Osteocyte (in vitro differentiated cells): Measurements from ENCODE around the gene ACSM5. TPM values are rescaled to one million over a fixed set of nuclear protein-coding genes. Genes with fewer than 3 reads are reported as not detected.

Source experiments
- DNase-seq: peaks from one replicate; pipeline ENCODE4 v3.0.0; 2021; ENCODE audit warnings: mixed read lengths; ENCODE audit not compliant: unreplicated experiment; ENCODE audit errors: extremely low spot score
- H3K27ac Mint-ChIP-seq: one replicate; pipeline ENCODE4 v1.8.0; 2021; ENCODE audit warnings: mild to moderate bottlenecking, mixed read lengths; ENCODE audit not compliant: unreplicated experiment
- H3K27me3 Mint-ChIP-seq: one replicate; pipeline ENCODE4 v1.8.0; 2021; ENCODE audit warnings: mixed read lengths; ENCODE audit not compliant: unreplicated experiment
- H3K36me3 Mint-ChIP-seq: one replicate; pipeline ENCODE4 v1.8.0; 2021; ENCODE audit warnings: mixed read lengths; ENCODE audit not compliant: unreplicated experiment
- H3K4me1 Mint-ChIP-seq: one replicate; pipeline ENCODE4 v1.8.0; 2021; ENCODE audit warnings: mixed read lengths; ENCODE audit not compliant: unreplicated experiment
- H3K4me3 Mint-ChIP-seq: one replicate; pipeline ENCODE4 v1.8.0; 2021; ENCODE audit warnings: mild to moderate bottlenecking, moderate library complexity, mixed read lengths; ENCODE audit not compliant: unreplicated experiment
- H3K9me3 Mint-ChIP-seq: one replicate; pipeline ENCODE4 v1.8.0; 2021; ENCODE audit warnings: mixed read lengths; ENCODE audit not compliant: unreplicated experiment
- CTCF ChIP-seq: fragments of 200-600 bp; sonication (generic); IDR thresholded peaks from 2 replicates; pipeline ENCODE4 v1.5.0; 2021; ENCODE audit warnings: antibody characterized with exemption, mild to moderate bottlenecking, moderate library complexity
- total RNA-seq: library from RNA; stranded (reverse); gene quantifications from 2 replicates; pipeline ENCODE4 v1.2.1, GENCODE V29; 2021

ACSM5 gene
- total RNA-seq, 1 donor from 2014 or later = 2.3 TPM

GRCh38 chr16:20383106-20384029 is 26.0 kb upstream of the ACSM5 start:
- Mint-ChIP-seq H3K27ac (no peak overlapping the region), H3K36me3 (no peaks in the 10 kb centered on the region), H3K4me3 (no peak overlapping the region), H3K4me1 (no peaks in the 10 kb centered on the region), H3K9me3 (no peaks in the 10 kb centered on the region), H3K27me3 (no peaks in the 10 kb centered on the region)
- no peak for DNase-seq
- peak; percentile 75 for TF ChIP-seq CTCF

- no peaks in the 10 kb centered on the region for H3K9me3 Mint-ChIP-seq
- TF ChIP-seq CTCF = peak; percentile 77
- H3K27ac Mint-ChIP-seq = no peak overlapping the region
- no peaks in the 10 kb centered on the region for H3K4me1 Mint-ChIP-seq
- H3K36me3 Mint-ChIP-seq = no peaks in the 10 kb centered on the region
- no peak overlapping the region for H3K4me3 Mint-ChIP-seq
- no peaks in the 10 kb centered on the region for H3K27me3 Mint-ChIP-seq
- DNase-seq = no peak
Measured at GRCh38 chr16:20385844-20386832, 23.2 kb upstream of the ACSM5 start.

GRCh38 chr16:20387978-20388377 is 21.4 kb upstream of the ACSM5 start:
- H3K4me3 Mint-ChIP-seq = no peak overlapping the region
- no peaks in the 10 kb centered on the region for H3K4me1 Mint-ChIP-seq
- no peak for DNase-seq
- TF ChIP-seq CTCF = no peak
- no peak overlapping the region for H3K27ac Mint-ChIP-seq
- no peaks in the 10 kb centered on the region for H3K27me3 Mint-ChIP-seq
- H3K36me3 Mint-ChIP-seq = no peaks in the 10 kb centered on the region
- H3K9me3 Mint-ChIP-seq = no peaks in the 10 kb centered on the region

- no peaks in the 10 kb centered on the region for H3K4me1 Mint-ChIP-seq
- no peak overlapping the region for H3K4me3 Mint-ChIP-seq
- no peak for TF ChIP-seq CTCF
- H3K27me3 Mint-ChIP-seq = no peaks in the 10 kb centered on the region
- no peaks in the 10 kb centered on the region for H3K9me3 Mint-ChIP-seq
- H3K27ac Mint-ChIP-seq = no peak overlapping the region
- DNase-seq = no peak
- H3K36me3 Mint-ChIP-seq = no peaks in the 10 kb centered on the region
Measured at GRCh38 chr16:20388854-20389253, 20.5 kb upstream of the ACSM5 start.
